ENCODE measurements around the gene MAP2K1.

- TF ChIP-seq CTCF (IDR thresholded peaks at IDR 0.05; ENCODE audit: low read depth, low read length, poor library complexity, severe bottlenecking), result no peak
- no peak for TF ChIP-seq EZH2phosphoT487 (IDR thresholded peaks at IDR 0.05; ENCODE audit: borderline replicate concordance, low read length)
These were observed 18.9 kb downstream of the MAP2K1 start for GRCh38 chr15:66405615-66406014.
